C4-2B (cell line): ENCODE data around the gene GGA1.
A peak's percentile ranks its signal among the peaks of the same experiment; 100 is the strongest.
"Not testable (repeated sequence)": the region's sequence is repeated elsewhere in the genome, so short reads cannot be mapped to it uniquely, and the experiment has no call there.

Experiments used
- H3K27ac ChIP-seq: fragments of 450-650 bp; 2 replicates; pipeline ENCODE4 v1.5.1; 2017
- CTCF ChIP-seq: fragments of 450-650 bp; conservative IDR thresholded peaks from 2 replicates; pipeline ENCODE4 v1.5.1; 2017; ENCODE audit warnings: mild to moderate bottlenecking
- ZFX ChIP-seq: fragments of 450-650 bp; IDR thresholded peaks from 2 replicates; pipeline ENCODE4 v1.6.1; 2017

The GGA1 gene

GRCh38 chr22:37571992-37572373 lies 36.7 kb upstream of the GGA1 start:
- H3K27ac ChIP-seq = no peak overlapping the region
- TF ChIP-seq CTCF (no peak), ZFX (no peak)

- TF ChIP-seq CTCF (no peak), ZFX (no peak)
- H3K27ac ChIP-seq = no peak overlapping the region
Observed at GRCh38 chr22:37575490-37576003, 33.1 kb upstream of the GGA1 start.

GRCh38 chr22:37578002-37578401 lies 30.6 kb upstream of the GGA1 start:
- no peak overlapping the region for H3K27ac ChIP-seq
- TF ChIP-seq ZFX (no peak), CTCF (no peak)

- peak overlapping the region; percentile 38 for H3K27ac ChIP-seq
- no peak for TF ChIP-seq CTCF
- TF ChIP-seq ZFX = no peak
Observed at GRCh38 chr22:37581504-37581903, 27.1 kb upstream of the GGA1 start.

- TF ChIP-seq ZFX (no peak), CTCF (no peak)
- peak overlapping the region; percentile 38 for H3K27ac ChIP-seq
Observed at GRCh38 chr22:37582526-37582925, 26.1 kb upstream of the GGA1 start.

- no peak for TF ChIP-seq CTCF
- TF ChIP-seq ZFX = no peak
- no peak overlapping the region for H3K27ac ChIP-seq
Observed at GRCh38 chr22:37588546-37589215, 20.0 kb upstream of the GGA1 start.

GRCh38 chr22:37589636-37590035 lies 19.0 kb upstream of the GGA1 start:
- no peak for TF ChIP-seq ZFX
- no peak for TF ChIP-seq CTCF
- H3K27ac ChIP-seq = no peak overlapping the region

- H3K27ac ChIP-seq = not testable (repeated sequence)
Observed at GRCh38 chr22:37591081-37591480, 17.6 kb upstream of the GGA1 start.
